HepG2 (cell line): ENCODE measurements around the gene MPPE1. TPM values are rescaled to one million over a fixed set of nuclear protein-coding genes. Genes with fewer than 3 reads are reported as not detected.

ENCODE experiments used
- FOXA1 ChIP-seq, 2 experiments: fragments of 450-650 bp in 1 of 2; sonication (generic) in 1 of 2; formaldehyde crosslinking in 1 of 2; IDR thresholded peaks; 2 replicates each; pipeline versions ENCODE4 v1.4.0 to v1.6.1; 2016 to 2020; ENCODE audit warnings: missing genetic modification reagents in 1 of 2
- MXD4 ChIP-seq: IDR thresholded peaks from 2 replicates; pipeline ENCODE4 v1.6.1; 2016; ENCODE audit warnings: mild to moderate bottlenecking, missing biosample characterization, missing genetic modification reagents
- TGIF2 ChIP-seq: IDR thresholded peaks from 2 replicates; pipeline ENCODE4 v1.6.1; 2016; ENCODE audit warnings: control low read depth, missing compliant biosample characterization
- TSC22D2 ChIP-seq: sonication (generic); formaldehyde crosslinking; IDR thresholded peaks from 2 replicates; pipeline ENCODE4 v1.5.1; 2020; ENCODE audit warnings: missing genetic modification reagents, mild to moderate bottlenecking, borderline replicate concordance
- ZBTB7A ChIP-seq: sonication (generic); formaldehyde crosslinking; IDR thresholded peaks from 2 replicates; pipeline ENCODE4 v1.8.0; 2022; ENCODE audit warnings: mild to moderate bottlenecking, missing genetic modification reagents
- ZNF251 ChIP-seq: sonication (generic); formaldehyde crosslinking; IDR thresholded peaks from 2 replicates; pipeline ENCODE4 v1.9.0; 2021; ENCODE audit warnings: mild to moderate bottlenecking, missing genetic modification reagents
- ZNF292 ChIP-seq: sonication (generic); formaldehyde crosslinking; IDR thresholded peaks from 2 replicates; pipeline ENCODE4 v1.8.1; 2022; ENCODE audit warnings: mild to moderate bottlenecking, low read depth, missing genetic modification reagents, borderline replicate concordance
- ZNF367 ChIP-seq: sonication (generic); formaldehyde crosslinking; IDR thresholded peaks from 2 replicates; pipeline ENCODE4 v1.4.0; 2020; ENCODE audit warnings: missing genetic modification reagents, borderline replicate concordance
- ZNF737 ChIP-seq: sonication (generic); formaldehyde crosslinking; IDR thresholded peaks from 2 replicates; pipeline ENCODE4 v1.5.0; 2020; ENCODE audit warnings: missing genetic modification reagents, mild to moderate bottlenecking, borderline replicate concordance
- polyA plus RNA-seq, 8 experiments: library from polyadenylated mRNA; depleted of rRNA in 3 of 8; stranded (reverse) in 7 of 8; unstranded in 1 of 8; fragments of >200 nt; fragmentation: Illumina TruSeq in 4 of 8; extraction: Trizol in 4 of 8; gene quantifications; 2 replicates each; pipeline versions ENCODE4 v1.2.1 to v1.2.3, GENCODE V29; 2011 to 2016; ENCODE audit warnings: low read depth in 4 of 8, missing spikeins in 1 of 8, mixed read lengths in 1 of 8; ENCODE audit not compliant: insufficient read depth in 1 of 8
- total RNA-seq, 5 experiments: library from RNA; depleted of rRNA; stranded (reverse); fragments of >200 nt; fragmentation: Illumina TruSeq; extraction: Trizol; gene quantifications; 2 replicates each; pipeline ENCODE4 v1.2.3, GENCODE V29; 2016; ENCODE audit warnings: low read depth in 1 of 5
- TF ChIP-seq, protein P1 (sequence below): sonication (generic); formaldehyde crosslinking; IDR thresholded peaks from 2 replicates; pipeline ENCODE4 v1.8.0; 2022; ENCODE audit warnings: mild to moderate bottlenecking, missing genetic modification reagents, borderline replicate concordance
- TF ChIP-seq, protein P2 (sequence below): sonication (generic); formaldehyde crosslinking; IDR thresholded peaks from 2 replicates; pipeline ENCODE4 v1.5.0; 2020; ENCODE audit warnings: missing genetic modification reagents, mild to moderate bottlenecking, borderline replicate concordance
- TF ChIP-seq, protein P3 (sequence below): sonication (generic); formaldehyde crosslinking; IDR thresholded peaks from 2 replicates; pipeline ENCODE4 v1.4.0; 2020; ENCODE audit warnings: missing genetic modification reagents
- TF ChIP-seq, protein P4 (sequence below): sonication (generic); formaldehyde crosslinking; IDR thresholded peaks from 2 replicates; pipeline ENCODE4 v1.5.1; 2020; ENCODE audit warnings: mild to moderate bottlenecking, moderate library complexity, missing genetic modification reagents
- TF ChIP-seq, protein P5 (sequence below): IDR thresholded peaks from 2 replicates; pipeline ENCODE4 v1.6.1; 2016; ENCODE audit warnings: mild to moderate bottlenecking, missing biosample characterization, missing genetic modification reagents
- TF ChIP-seq, protein P6 (sequence below): IDR thresholded peaks from 2 replicates; pipeline ENCODE4 v1.6.1; 2016; ENCODE audit warnings: mild to moderate bottlenecking

The MPPE1 gene
- total and polyA plus RNA-seq, 2 of the 13 experiments (the other 11 are each of a cell fraction or from before 2014, with no cell fraction given) = 9.6 to 11.9 TPM

DNA sequence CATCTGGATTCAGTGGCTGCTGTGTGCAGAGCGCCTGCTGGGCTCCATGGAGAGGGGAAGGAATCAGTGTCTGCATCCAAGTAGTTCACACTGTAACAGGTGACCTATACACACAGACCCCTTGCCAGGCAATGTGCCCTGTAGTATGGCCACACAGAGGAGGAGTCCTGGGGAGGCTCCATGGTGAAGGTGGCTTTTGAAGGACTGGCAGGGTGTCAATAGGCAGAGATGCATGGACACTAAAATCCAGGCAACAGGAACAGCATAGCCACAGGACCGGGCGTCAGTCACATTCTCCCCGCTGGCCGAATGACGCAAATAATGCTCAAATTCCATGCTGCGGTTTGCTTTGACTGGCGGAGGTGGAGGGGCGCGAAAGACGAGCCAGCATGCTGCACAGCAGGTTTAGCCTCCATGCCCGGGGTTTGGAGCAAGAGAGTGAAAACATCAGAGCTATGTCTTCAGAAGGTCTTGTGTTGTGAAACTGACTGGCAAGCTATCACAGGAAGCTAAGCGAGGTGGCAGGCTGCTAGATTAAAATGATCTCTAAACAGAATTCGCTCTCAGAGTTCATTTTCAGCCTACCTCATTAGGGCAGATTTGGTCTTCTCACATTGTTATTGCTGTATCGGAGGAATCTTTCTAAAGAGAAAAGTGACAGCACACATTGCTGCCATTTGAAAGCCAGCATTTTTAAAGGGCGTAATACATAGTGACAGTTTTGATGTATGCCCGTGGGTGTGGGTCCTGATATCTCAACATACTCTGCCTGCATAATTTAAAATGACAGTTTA, 58.1 kb downstream of the MPPE1 start (continued):
- TF ChIP-seq, protein P1, sequence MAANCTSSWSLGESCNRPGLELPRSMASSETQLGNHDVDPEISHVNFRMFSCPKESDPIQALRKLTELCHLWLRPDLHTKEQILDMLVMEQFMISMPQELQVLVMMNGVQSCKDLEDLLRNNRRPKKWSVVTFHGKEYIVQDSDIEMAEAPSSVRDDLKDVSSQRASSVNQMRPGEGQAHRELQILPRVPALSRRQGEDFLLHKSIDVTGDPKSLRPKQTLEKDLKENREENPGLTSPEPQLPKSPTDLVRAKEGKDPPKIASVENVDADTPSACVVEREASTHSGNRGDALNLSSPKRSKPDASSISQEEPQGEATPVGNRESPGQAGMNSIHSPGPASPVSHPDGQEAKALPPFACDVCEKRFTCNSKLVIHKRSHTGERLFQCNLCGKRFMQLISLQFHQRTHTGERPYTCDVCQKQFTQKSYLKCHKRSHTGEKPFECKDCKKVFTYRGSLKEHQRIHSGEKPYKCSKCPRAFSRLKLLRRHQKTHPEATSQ (CRISPR knock-in tag) = no peak
- peak; percentile 65; the same call in 1 of the 2 replicates for TF ChIP-seq TGIF2 (CRISPR knock-in tag)
- TF ChIP-seq MXD4 (CRISPR knock-in tag) = peak; percentile 78; the same call in 1 of the 2 replicates
- TF ChIP-seq TSC22D2 (CRISPR knock-in tag) = 0 out of 2 replicates have a peak, but pooled peaks have one; percentile 72
- TF ChIP-seq, protein P2, sequence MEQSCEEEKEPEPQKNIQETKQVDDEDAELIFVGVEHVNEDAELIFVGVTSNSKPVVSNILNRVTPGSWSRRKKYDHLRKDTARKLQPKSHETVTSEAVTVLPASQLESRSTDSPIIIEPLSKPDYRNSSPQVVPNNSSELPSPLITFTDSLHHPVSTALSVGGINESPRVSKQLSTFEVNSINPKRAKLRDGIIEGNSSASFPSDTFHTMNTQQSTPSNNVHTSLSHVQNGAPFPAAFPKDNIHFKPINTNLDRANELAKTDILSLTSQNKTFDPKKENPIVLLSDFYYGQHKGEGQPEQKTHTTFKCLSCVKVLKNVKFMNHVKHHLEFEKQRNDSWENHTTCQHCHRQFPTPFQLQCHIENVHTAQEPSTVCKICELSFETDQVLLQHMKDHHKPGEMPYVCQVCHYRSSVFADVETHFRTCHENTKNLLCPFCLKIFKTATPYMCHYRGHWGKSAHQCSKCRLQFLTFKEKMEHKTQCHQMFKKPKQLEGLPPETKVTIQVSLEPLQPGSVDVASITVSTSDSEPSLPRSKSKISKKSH = no peak; the same call in 1 of the 2 replicates
- no peak for TF ChIP-seq ZNF367 (CRISPR knock-in tag)
- TF ChIP-seq, protein P3, sequence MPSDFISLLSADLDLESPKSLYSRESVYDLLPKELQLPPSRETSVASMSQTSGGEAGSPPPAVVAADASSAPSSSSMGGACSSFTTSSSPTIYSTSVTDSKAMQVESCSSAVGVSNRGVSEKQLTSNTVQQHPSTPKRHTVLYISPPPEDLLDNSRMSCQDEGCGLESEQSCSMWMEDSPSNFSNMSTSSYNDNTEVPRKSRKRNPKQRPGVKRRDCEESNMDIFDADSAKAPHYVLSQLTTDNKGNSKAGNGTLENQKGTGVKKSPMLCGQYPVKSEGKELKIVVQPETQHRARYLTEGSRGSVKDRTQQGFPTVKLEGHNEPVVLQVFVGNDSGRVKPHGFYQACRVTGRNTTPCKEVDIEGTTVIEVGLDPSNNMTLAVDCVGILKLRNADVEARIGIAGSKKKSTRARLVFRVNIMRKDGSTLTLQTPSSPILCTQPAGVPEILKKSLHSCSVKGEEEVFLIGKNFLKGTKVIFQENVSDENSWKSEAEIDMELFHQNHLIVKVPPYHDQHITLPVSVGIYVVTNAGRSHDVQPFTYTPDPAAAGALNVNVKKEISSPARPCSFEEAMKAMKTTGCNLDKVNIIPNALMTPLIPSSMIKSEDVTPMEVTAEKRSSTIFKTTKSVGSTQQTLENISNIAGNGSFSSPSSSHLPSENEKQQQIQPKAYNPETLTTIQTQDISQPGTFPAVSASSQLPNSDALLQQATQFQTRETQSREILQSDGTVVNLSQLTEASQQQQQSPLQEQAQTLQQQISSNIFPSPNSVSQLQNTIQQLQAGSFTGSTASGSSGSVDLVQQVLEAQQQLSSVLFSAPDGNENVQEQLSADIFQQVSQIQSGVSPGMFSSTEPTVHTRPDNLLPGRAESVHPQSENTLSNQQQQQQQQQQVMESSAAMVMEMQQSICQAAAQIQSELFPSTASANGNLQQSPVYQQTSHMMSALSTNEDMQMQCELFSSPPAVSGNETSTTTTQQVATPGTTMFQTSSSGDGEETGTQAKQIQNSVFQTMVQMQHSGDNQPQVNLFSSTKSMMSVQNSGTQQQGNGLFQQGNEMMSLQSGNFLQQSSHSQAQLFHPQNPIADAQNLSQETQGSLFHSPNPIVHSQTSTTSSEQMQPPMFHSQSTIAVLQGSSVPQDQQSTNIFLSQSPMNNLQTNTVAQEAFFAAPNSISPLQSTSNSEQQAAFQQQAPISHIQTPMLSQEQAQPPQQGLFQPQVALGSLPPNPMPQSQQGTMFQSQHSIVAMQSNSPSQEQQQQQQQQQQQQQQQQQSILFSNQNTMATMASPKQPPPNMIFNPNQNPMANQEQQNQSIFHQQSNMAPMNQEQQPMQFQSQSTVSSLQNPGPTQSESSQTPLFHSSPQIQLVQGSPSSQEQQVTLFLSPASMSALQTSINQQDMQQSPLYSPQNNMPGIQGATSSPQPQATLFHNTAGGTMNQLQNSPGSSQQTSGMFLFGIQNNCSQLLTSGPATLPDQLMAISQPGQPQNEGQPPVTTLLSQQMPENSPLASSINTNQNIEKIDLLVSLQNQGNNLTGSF = no peak
- TF ChIP-seq, protein P4, sequence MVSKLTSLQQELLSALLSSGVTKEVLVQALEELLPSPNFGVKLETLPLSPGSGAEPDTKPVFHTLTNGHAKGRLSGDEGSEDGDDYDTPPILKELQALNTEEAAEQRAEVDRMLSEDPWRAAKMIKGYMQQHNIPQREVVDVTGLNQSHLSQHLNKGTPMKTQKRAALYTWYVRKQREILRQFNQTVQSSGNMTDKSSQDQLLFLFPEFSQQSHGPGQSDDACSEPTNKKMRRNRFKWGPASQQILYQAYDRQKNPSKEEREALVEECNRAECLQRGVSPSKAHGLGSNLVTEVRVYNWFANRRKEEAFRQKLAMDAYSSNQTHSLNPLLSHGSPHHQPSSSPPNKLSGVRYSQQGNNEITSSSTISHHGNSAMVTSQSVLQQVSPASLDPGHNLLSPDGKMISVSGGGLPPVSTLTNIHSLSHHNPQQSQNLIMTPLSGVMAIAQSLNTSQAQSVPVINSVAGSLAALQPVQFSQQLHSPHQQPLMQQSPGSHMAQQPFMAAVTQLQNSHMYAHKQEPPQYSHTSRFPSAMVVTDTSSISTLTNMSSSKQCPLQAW (CRISPR knock-in tag) = peak; percentile 54; the same call in 1 of the 2 replicates
- TF ChIP-seq, protein P5, sequence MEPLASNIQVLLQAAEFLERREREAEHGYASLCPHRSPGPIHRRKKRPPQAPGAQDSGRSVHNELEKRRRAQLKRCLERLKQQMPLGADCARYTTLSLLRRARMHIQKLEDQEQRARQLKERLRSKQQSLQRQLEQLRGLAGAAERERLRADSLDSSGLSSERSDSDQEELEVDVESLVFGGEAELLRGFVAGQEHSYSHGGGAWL (CRISPR knock-in tag) = peak; percentile 62; the same call in 1 of the 2 replicates
- no peak for TF ChIP-seq FOXA1 (IDR thresholded peaks at IDR 0.05)
- TF ChIP-seq FOXA1 (CRISPR knock-in tag; IDR thresholded peaks at IDR 0.05) = no peak
- TF ChIP-seq ZNF251 = no peak
- TF ChIP-seq ZNF292 = peak; percentile 50; the same call in 1 of the 2 replicates
- no peak for TF ChIP-seq ZNF737 (CRISPR knock-in tag)
- no peak for TF ChIP-seq ZBTB7A (CRISPR knock-in tag)
- TF ChIP-seq, protein P6, sequence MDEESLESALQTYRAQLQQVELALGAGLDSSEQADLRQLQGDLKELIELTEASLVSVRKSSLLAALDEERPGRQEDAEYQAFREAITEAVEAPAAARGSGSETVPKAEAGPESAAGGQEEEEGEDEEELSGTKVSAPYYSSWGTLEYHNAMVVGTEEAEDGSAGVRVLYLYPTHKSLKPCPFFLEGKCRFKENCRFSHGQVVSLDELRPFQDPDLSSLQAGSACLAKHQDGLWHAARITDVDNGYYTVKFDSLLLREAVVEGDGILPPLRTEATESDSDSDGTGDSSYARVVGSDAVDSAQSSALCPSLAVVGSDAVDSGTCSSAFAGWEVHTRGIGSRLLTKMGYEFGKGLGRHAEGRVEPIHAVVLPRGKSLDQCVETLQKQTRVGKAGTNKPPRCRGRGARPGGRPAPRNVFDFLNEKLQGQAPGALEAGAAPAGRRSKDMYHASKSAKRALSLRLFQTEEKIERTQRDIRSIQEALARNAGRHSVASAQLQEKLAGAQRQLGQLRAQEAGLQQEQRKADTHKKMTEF (CRISPR knock-in tag) = peak; percentile 41; the same call in 1 of the 2 replicates
